NCI-H748 treated with DMSO at 0.1 percent for 48 hours (cell line): Measurements from ENCODE around the gene RILPL2.
"Not testable (repeated sequence)": the region's sequence is repeated elsewhere in the genome, so short reads cannot be mapped to it uniquely, and the experiment has no call there.

Source experiments
- DNase-seq: peaks from one replicate; lab custom pipeline; 2025; lab: John Stamatoyannopoulos, UW

RILPL2 gene, protein sequence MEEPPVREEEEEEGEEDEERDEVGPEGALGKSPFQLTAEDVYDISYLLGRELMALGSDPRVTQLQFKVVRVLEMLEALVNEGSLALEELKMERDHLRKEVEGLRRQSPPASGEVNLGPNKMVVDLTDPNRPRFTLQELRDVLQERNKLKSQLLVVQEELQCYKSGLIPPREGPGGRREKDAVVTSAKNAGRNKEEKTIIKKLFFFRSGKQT

DNA sequence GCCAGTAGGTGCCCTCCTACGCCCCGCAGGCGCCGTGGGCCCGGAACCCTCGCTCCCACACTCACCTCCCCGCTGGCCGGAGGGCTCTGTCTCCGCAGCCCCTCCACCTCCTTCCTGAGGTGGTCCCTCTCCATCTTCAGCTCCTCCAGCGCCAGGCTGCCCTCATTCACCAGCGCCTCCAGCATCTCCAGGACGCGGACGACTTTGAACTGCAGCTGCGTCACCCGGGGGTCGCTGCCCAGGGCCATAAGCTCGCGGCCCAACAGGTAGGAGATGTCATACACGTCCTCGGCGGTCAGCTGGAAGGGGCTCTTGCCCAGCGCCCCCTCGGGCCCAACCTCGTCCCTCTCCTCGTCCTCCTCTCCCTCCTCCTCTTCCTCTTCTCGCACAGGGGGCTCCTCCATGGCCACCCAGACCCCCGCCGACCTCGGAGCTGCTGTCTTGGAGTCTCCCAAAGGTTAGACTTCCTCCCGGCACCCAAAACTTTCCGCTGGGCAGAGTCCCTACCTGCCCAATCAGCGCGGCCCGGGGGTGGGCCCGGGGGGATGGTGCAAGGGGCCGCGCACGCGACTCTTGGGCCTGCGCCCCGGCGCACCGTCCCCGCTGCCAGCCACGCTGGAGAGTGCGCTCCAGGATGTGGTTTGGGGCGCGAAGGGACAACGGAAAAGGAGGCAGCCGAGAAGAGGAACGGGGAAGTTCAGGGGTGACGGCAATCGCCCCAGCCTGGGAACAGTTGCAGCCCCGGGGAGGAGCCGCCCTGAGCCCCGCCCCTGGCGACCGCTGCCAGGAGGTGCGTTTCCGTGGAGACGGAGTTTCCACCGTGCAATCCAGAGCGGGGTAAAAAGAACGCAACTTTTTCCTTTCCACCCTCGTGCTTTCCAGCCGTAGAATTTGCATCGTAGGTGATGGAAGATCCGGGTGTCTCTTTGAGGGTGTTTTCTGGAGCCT is at the start of gene RILPL2:
TSS of gene RILPL2 (minus strand) at position 668 of the 948 bp plus-strand sequence. CDS start at position 404, 264 bp downstream.
- no peak for DNase-seq

DNA sequence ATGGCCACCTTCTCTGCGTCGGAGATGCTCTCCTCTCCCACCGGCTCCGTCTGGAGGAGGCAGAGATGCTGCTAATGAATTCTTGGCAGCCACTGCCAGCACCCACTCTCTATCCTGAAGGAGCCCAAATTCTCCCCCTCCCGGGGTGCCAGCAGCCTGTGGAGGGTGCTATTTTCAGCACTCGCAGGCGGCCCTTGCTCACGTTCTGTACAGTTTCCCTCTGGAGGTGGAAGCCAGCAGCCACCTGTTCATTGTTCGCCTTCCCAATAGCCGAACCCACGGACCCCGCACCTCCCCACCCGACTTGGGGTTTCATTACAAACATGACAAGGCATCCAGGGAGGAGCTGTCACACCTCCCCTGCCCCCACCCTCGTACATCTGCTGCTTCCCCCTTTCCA is 49.3 kb upstream of the RILPL2 start:
- DNase-seq: no peak

DNA sequence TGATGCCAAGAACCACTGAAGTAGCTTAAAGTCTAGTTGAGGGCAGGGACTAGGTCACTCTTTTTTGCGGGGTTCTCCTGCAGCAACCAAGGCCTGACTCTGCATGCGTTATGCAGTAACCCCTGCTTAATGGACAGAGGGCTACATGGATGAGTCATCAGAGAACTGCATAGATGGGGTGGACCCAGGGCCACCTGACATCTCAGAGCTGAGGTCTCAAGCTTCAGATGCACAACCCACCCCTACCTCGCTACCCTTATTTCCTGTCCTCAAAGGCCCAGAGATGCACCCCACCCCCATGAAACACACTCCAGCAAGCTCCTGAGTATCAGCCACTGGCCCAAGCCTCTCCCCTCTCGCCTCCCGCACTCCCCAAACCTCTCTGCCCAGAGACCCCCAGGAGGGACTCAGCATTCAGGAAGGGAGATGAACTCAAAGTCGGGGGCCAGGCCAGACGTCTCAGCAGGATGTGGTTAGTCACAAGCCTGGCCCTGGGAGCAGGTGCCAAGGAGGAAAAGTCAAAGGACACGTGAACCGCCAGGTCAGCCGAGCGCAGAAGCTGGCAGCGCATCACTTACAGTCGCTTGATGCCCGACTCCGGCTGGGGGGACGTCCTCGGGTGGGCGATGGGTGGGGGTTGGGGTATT is 47.2 kb upstream of the RILPL2 start:
- no peak for DNase-seq

- DNase-seq: no peak
These were observed 46.4 kb upstream of the RILPL2 start for GRCh38 chr12:123482876-123483275.

DNA sequence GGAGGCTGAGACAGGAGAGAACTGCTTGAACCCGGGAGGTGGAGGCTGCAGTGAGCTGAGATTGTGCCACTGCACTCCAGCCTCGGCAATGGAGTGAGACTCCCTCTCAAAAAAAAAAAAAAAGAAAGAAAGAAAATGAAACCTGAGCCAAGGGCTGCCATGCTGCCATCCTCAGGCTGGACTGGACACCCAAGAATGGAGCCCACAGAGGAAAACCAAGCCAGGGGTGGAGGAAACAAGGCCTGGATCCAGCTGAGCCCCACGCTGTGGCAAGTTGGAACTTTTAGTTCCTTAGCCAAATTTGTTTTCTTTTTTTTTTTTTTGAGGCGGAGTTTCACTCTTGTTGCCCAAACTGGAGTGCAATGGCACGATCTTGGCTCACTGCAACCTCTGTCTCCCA is 44.8 kb upstream of the RILPL2 start:
- not testable (repeated sequence) for DNase-seq

DNA sequence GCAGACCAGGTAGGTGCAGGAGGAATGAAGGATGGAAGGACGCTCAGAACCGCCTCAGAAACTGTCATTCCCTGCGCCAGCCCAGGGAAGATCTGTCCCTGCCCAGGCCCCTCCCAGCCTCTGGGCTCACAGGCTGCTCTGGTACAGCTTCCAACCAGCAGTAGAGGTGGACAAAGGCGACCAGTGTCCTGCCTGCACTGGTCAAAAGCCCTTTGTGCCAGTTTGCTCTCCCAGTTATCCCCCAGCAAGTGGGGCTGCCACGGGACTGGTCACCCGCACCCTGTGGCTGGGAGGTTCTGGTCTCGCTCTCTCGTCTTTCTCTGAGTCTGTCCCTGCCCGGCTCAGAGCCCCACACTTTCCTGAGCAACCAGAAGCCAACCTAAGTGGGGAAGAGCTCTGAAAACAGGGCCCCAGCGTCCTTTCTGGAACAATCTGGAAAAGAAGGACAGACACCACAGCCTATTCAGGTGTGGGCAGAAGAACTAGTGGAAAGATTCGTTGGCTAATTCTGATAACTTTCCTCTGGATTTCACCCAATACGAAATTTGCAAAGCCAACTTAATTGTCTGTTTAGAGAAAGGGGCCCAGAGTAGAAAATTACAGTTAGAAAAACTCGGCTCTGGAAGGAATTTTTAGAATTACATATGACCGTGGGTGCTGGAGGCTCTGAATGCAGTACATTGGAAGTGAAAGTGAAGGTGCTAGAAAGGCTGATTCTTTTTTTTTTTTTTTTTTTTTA is 43.1 kb upstream of the RILPL2 start:
- no peak for DNase-seq

DNA sequence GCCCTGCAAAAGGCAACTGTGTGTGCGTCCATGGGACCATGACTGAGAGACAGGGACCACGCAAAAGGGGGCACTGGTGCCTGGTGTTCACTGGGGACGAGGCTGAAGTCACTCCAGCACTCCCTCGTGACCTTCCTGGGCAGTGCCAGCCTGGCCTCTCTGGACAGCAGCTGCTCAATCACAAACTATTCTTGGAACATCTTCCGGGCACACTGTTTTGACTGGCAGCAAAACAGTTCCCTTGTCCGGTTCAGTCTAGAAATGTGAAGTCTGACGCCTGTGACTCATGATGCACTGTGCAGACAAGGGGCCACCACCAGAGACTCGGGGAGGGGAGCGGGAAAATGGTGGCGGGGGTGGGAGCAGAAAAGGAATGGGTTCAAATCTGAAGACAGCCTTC is 42.3 kb upstream of the RILPL2 start:
- DNase-seq: no peak

DNA sequence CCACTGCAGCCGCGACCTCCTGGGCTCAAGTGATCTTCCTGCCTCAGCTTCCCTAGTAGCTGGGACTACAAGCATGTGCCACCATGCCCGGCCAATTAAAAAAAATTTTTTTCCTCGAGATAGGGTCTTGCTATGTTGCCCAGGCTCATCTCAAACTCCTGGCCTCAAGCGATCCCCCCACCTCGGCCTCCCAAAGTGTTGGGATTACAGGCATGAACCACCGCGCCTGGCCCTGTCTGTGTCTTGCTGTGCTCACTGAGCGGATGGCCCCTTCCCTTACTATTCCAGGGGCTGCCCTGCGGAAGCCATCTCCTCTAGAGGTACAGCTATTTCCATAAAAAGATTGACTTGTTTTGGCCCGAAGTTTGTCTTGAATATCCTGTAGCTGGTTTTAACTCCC is 41.6 kb upstream of the RILPL2 start:
- DNase-seq: no peak

GRCh38 chr12:123475246-123475703 is 38.8 kb upstream of the RILPL2 start:
- no peak for DNase-seq

DNA sequence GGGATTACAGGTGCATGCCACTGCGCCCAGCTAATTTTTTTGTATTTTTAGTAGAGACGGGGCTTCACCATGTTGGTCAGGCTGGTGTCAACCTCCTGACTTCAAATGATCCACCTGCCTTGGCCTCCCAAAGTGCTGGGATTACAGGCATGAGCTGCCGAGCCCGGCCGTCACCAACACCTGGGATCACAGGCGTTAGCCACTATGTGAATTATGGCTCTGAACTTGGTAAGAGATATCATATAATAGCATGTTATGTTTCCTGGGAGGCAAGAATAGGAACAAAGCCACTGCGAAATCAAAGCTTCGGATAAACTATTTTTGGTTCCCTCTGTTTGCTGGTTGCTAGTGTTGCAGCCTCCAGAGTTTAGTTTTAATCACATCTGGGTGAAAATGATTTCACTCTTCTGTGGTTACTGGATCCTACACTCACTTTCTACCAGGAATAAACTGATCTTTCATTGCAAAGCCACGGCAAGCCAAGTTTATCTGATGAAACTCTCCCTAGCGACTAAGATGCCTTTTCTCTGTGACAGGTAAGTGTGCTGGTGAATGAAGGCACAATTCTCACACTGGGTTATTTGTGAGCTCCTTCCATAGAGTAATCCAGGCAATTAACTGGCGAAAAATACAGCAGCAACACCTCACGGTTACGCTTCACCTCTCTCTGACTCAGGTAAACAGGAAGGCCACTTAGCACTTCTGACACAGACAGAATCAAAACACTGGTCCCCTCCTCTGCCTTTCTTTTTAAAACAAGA is 38.2 kb upstream of the RILPL2 start:
- DNase-seq: no peak

GRCh38 chr12:123472438-123472849 is 36.0 kb upstream of the RILPL2 start:
- no peak for DNase-seq

DNA sequence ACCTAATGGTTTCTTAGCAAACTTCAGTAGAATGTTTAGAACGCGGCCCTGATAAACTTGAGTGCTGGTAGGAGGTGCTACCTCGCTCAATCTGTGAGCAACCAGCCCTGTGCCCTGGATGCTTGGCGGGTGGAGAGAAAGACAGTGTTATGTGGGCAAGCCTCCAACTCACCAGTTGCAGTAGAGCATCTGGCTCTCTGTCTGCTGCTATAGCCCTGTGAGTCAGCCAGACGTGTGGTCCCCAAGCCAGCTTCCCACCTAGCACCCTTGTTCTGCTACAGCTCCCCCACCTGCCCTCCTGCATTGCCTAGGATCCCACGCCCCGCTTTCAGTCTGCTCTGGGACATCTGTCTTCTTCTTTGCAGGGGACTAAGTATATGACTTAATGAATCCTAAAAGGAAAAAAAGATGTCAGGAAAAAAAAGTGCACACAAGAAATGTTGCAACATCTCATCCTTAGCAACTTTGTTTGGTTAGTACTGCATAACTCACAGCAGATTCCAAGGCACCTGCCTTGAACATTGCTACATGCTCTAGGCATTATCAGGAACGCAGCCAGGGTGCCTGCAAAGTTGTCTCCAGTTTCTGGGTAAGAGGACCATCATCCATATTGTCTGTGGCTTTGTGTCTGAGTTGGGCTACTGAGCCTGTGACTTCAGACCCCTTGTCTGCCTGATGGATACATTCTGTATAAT is 35.0 kb upstream of the RILPL2 start:
- no peak for DNase-seq

- no peak for DNase-seq
These were observed 33.5 kb upstream of the RILPL2 start for GRCh38 chr12:123469978-123470377.

GRCh38 chr12:123468786-123469185 is 32.3 kb upstream of the RILPL2 start:
- DNase-seq: no peak

DNA sequence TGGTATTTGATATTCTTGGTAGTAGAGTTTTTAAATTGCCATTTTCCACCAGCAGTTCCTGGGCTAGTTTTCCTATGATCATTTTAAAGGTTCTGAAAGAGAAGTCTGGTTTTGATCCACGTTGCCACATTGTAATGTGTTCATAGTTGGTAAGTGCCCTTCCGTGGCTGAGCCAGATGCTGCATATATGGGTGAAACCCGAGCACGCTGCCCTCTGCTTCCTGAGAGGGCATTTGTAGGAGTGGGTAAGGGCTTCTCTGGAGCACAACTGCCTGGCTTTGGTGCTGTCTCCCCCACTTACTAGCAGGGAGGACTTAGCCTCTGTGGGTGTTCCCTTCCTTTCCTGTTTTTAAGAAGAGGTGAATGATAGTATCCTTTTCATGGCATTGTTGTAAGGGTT is 28.6 kb upstream of the RILPL2 start:
- DNase-seq: no peak

- not testable (repeated sequence) for DNase-seq
These were observed 26.7 kb upstream of the RILPL2 start for GRCh38 chr12:123463174-123463573.

GRCh38 chr12:123457980-123458779 is 21.7 kb upstream of the RILPL2 start, which contains the start of gene SNRNP35:
TSS of gene SNRNP35 (plus strand) at chr12:123458139. CDS start at chr12:123465541, 7,402 bp downstream.
- DNase-seq: peak; percentile 72

DNA sequence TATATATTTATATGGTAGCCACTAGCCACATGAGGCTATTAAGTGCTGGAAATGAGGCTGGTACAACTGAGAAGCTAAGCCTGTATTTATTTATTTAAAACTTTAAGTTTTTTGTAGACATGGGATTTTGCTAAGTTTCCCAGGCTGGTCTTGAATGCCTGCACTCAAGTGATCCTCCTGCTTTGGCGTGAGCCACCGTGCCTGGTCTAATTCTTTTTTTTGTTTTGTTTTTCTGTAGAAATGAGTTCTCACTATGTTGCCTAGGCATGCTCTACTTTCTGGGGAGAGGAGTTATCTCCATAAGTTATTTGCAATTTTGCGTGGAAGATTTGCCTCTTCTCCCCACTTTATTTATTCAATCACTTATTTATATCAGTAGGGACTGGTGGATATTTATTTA is 16.7 kb upstream of the RILPL2 start:
- DNase-seq: no peak

DNA sequence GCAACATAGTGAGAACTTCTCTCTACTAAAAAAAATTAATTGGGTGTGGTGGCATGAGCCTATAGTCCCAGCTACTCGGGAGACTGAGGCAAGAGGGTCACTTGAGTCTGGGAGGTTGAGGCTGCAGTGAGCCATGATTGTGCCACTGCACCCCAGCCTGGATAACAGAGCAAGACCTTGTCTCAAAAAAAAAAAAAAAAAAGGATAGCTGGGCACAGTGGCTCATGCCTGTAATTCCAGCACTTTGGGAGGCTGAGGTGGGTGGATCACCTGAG is 15.7 kb upstream of the RILPL2 start:
- not testable (repeated sequence) for DNase-seq

DNA sequence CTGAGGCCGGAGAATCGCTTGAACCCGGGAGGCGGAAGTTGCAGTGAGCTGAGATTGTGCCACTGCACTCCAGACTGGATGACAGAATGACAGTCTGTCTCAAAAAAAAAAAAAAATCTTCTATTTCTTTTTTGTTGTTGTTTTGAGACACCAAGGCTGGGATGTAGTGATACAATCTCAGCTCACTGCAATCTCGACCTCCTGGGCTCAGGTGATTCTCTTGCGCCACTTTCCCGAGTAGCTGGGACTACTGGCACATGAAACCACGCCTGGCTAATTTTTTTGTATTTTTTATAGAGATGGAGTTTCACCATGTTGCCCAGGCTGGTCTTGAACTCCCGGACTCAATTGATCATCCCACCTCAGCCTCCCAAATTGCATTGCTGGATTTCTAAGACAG is 14.2 kb upstream of the RILPL2 start:
- DNase-seq: no peak
